HEK293 (cell line): ENCODE results near the gene ITGB4.

Experiments used
- ZBTB20 ChIP-seq: fragments of 450-650 bp; formaldehyde crosslinking; IDR thresholded peaks from 2 replicates; pipeline ENCODE4 v1.5.1; 2016; ENCODE audit warnings: missing biosample characterization, missing genetic modification characterization
- ZNF121 ChIP-seq: fragments of 450-650 bp; formaldehyde crosslinking; IDR thresholded peaks from 2 replicates; pipeline ENCODE4 v1.5.1; 2016; ENCODE audit warnings: missing biosample characterization, missing genetic modification characterization
- ZNF138 ChIP-seq: fragments of 450-650 bp; formaldehyde crosslinking; IDR thresholded peaks from 2 replicates; pipeline ENCODE4 v1.5.1; 2016; ENCODE audit warnings: missing biosample characterization, missing genetic modification characterization, borderline replicate concordance
- ZNF311 ChIP-seq: fragments of 450-650 bp; formaldehyde crosslinking; IDR thresholded peaks from 2 replicates; pipeline ENCODE4 v1.5.1; 2017; ENCODE audit warnings: missing biosample characterization, missing genetic modification characterization, borderline replicate concordance
- ZNF600 ChIP-seq: fragments of 450-650 bp; formaldehyde crosslinking; IDR thresholded peaks from 2 replicates; pipeline ENCODE4 v1.5.1; 2016; ENCODE audit warnings: missing biosample characterization, missing genetic modification characterization
- TF ChIP-seq, protein P1 (sequence below): fragments of 450-650 bp; formaldehyde crosslinking; IDR thresholded peaks from 2 replicates; pipeline ENCODE4 v1.5.1; 2017; ENCODE audit warnings: missing biosample characterization, missing genetic modification characterization
- TF ChIP-seq, protein P2 (sequence below): fragments of 450-650 bp; formaldehyde crosslinking; IDR thresholded peaks from 2 replicates; pipeline ENCODE4 v1.5.1; 2016; ENCODE audit warnings: missing biosample characterization, missing genetic modification characterization

DNA sequence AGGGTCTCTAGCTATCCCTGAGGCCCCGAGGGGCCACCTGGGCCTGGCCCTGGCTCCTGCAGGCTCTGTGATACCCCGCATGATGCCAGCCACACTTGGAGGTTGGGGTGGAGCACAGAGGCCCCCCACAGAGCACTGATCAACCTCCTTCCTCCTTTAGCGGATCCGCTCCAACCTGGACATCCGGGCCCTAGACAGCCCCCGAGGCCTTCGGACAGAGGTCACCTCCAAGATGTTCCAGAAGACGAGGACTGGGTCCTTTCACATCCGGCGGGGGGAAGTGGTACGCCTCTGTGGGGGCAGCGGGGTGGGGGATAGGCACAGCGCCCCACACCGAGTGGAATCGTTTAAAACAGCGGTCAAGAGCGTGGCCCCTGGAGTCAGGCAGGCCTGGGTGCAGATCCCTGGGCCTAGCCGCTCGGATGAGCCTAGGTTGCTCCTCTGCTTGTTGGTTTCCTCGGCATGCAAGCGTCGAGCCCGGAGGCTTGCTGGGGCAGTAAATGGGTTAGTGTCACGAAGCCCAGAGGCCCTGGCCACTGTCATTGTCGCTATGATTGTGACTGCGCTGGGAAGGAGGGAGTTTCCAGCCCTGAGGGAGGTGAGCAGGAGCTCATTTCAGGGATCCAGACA, 9.9 kb downstream of the ITGB4 start:
- TF ChIP-seq, protein P1, sequence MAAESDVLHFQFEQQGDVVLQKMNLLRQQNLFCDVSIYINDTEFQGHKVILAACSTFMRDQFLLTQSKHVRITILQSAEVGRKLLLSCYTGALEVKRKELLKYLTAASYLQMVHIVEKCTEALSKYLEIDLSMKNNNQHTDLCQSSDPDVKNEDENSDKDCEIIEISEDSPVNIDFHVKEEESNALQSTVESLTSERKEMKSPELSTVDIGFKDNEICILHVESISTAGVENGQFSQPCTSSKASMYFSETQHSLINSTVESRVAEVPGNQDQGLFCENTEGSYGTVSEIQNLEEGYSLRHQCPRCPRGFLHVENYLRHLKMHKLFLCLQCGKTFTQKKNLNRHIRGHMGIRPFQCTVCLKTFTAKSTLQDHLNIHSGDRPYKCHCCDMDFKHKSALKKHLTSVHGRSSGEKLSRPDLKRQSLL (tag by site-specific recombination): no peak
- TF ChIP-seq, protein P2, sequence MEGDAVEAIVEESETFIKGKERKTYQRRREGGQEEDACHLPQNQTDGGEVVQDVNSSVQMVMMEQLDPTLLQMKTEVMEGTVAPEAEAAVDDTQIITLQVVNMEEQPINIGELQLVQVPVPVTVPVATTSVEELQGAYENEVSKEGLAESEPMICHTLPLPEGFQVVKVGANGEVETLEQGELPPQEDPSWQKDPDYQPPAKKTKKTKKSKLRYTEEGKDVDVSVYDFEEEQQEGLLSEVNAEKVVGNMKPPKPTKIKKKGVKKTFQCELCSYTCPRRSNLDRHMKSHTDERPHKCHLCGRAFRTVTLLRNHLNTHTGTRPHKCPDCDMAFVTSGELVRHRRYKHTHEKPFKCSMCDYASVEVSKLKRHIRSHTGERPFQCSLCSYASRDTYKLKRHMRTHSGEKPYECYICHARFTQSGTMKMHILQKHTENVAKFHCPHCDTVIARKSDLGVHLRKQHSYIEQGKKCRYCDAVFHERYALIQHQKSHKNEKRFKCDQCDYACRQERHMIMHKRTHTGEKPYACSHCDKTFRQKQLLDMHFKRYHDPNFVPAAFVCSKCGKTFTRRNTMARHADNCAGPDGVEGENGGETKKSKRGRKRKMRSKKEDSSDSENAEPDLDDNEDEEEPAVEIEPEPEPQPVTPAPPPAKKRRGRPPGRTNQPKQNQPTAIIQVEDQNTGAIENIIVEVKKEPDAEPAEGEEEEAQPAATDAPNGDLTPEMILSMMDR: no peak
- TF ChIP-seq ZNF121 (tag by site-specific recombination) (no peak), ZNF138 (tag by site-specific recombination) (no peak), ZNF311 (tag by site-specific recombination) (no peak), ZBTB20 (no peak), ZNF600 (tag by site-specific recombination) (no peak)
